SK-MEL-5 (cell line): Measurements from ENCODE around the gene BEST4. TPM values are rescaled to one million over a fixed set of nuclear protein-coding genes. Genes with fewer than 3 reads are reported as not detected.
"Not testable (repeated sequence)": the region's sequence is repeated elsewhere in the genome, so short reads cannot be mapped to it uniquely, and the experiment has no call there.

Experiments
- DNase-seq: peaks from one replicate; pipeline ENCODE4 v3.0.0-alpha.2; 2016; ENCODE audit warnings: low read depth, low spot score
- in situ Hi-C: cut with HindIII; loops from 2 replicates; pipeline ENCODE4 v1.10.0; 2016; ENCODE audit warnings: low sequenced_read_pairs, high pct_unique_total_duplicates, low pct_unique_long_range_greater_than_20kb
- total RNA-seq: library from RNA; depleted of rRNA; stranded (reverse); fragments of >200 nt; shearing (Covaris generic); gene quantifications from 2 replicates; pipeline ENCODE4 v1.2.3, GENCODE V29; 2014

Gene BEST4
- total RNA-seq, 1 experiment from 2014 or later, result not detected

DNA sequence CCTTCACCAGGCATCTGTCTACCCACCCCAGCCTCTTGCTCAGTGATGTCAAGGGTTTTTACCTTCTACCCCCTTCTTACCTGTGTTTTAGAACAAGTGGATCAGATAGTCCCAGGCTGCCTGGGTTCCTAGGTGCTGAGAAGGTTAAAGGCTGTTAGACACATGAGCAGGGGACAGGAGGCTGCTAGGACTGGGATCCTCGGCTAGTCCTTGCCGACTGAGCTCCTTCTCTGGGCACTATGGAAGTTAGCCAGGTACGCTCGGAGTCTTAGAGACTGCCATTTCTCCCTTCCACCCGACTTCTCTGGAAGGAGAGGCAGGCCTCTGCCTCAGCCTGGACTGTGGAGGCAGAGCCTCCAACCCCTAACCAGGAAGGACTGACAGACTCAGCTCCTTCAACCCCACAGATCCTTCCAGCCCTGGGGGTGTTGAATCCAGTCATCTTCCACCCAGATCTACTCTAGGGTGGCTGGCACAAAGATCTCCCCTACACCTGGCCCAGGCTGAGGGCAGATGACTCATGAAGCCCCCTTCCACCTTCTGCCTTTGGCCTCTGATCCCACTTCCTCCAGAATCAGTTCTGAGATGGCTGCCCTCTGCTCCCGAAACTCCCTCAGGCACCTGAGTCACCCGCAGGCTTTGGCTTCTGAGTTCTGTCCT, 18.9 kb upstream of the BEST4 start, which contains the start of gene DYNLT4:
TSS of gene DYNLT4 (minus strand) at position 648 of the 660 bp plus-strand sequence. CDS start 683 bp downstream, outside the sequence.
- in situ Hi-C loops, result no loop called here
- no peak for DNase-seq

GRCh38 chr1:44806025-44806703, 18.2 kb upstream of the BEST4 start:
- in situ Hi-C loops, result no loop called here
- no peak for DNase-seq

- in situ Hi-C loops, result no loop called here
- DNase-seq, result no peak
These were observed 17.5 kb upstream of the BEST4 start for GRCh38 chr1:44805311-44806024.

- no peak for DNase-seq
- in situ Hi-C loops, result no loop called here
These were observed 15.5 kb upstream of the BEST4 start for GRCh38 chr1:44803312-44804095.

DNA sequence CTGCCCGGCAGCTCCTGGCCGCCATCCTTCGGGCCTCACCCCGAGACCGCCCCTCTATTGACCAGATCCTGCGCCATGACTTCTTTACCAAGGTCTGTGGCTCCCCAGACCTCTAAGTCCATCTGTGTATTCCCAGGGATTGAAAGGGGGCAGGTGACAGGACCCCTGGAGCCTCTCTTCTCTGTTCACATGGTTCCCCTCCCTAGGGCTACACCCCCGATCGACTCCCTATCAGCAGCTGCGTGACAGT, 15.0 kb upstream of the BEST4 start:
- in situ Hi-C loops, result no loop called here
- DNase-seq, result no peak

GRCh38 chr1:44802306-44803061, 14.5 kb upstream of the BEST4 start:
- in situ Hi-C loops, result no loop called here
- DNase-seq, result no peak

- in situ Hi-C loops, result no loop called here
- DNase-seq, result no peak
These were observed 13.7 kb upstream of the BEST4 start for GRCh38 chr1:44801491-44802305.

GRCh38 chr1:44799770-44800584, 12.0 kb upstream of the BEST4 start, which contains the start of gene PLK3:
TSS of gene PLK3 (plus strand) at chr1:44800377. CDS start at chr1:44800464, 87 bp downstream.
- in situ Hi-C loops, result no loop called here
- peak; percentile 95 for DNase-seq

GRCh38 chr1:44798481-44799365, 10.8 kb upstream of the BEST4 start:
- DNase-seq, result no peak
- in situ Hi-C loops, result no loop called here

- in situ Hi-C loops, DNase-seq: not testable (repeated sequence)
These were observed 9.9 kb upstream of the BEST4 start for GRCh38 chr1:44797886-44798285.

DNA sequence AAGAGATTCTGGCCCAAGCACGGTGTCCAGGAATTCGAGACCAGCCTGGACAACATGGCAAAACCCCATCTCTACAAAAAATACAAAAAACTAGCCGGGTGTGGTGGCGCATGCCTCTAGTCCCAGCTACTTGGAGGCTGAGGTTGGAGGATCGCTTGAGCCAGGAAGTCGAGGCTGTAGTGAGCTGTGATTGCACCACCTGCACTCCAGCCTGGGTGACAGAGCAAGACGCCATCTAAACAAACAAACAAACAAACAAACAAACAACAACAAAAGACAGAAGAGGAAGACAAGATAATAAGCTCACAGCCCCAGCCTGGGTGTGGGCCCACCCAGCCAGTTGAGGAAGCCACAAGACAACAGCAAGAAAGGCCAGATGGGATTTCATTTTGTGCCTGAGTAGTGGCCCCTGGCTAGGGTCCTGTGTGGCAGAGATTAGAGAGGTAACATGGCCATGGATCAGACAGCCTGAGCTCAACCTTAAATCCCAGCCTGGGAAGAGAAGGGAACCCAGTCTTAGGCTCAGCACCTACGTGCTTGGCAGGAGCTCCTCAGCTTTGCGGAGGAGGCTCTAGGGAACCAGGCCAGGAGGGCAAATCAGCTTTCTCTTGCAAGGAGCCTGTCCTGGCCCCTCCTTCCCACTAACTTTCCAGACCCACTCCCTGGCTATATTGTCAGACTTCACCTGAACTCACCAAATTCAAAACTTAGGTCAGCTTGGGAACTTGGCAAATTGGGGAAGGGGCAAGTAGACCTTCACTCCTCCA, 4.9 kb upstream of the BEST4 start:
- in situ Hi-C loops, result no loop called here

DNA sequence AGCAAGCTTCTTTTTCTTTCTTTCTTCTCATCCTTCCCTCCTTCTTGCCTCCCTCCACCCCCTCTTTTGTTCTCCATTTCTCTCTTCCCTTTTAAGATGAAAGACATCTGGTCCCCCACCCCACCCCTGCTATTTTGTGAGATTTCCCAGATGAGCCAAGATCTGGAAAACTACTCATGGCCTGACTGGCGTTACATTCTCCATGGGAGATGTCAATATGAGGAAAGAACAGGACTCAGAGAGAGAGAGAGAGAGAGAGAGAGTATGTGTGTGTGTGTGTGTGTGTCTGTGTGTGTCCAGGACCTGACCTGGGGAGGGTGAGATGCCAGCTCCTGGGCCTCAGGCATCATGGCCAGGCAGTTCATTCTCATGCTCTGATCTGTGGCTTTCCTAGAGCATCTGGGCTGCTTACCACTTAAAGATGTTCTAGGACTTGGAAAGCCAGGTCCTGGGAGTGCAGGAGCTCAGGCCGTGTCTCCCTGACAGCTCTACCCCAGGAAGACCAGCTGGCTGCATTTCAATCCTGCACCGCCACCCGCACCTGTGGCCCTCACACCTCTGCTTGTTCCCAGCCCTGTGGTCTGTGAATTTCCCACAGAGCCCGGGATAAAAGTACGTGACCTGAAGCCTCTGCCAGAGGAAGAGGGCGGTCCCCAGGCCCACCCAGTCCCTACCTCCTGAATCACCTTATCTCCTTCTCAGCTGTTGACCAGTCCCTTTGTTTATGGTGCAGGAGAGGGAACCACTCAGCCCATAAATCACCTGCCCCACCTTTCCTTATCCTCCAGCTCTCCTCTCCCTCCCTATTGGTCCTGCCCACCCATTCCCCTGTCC, 3.2 kb upstream of the BEST4 start:
- in situ Hi-C loops, result no loop called here

More for the DNA sequence above, 4.9 kb upstream of the BEST4 start:
- no peak for DNase-seq

DNA sequence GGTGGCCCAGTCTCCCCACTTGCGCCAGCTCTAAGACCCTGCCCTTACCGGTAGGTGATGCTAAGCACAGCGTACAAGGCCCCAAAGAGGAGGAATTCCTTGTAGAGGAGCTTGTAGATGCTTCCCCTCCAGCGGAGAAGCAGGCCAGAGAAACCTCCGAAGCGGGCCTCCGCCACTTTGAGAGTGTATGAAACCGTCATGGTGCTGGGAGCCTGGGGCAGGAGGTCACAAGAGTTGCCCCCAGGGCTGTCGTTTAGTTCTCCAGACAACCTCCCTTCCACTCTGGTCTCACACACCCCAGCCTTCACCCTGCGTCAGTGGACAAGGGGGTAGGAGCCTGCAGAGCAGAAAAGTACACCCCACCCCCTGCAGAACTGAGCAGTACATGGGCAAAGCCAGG, 464 bp downstream of the BEST4 start:
- in situ Hi-C loops, result no loop called here

More for the DNA sequence above, 3.2 kb upstream of the BEST4 start:
- no peak for DNase-seq

More for the DNA sequence above, 464 bp downstream of the BEST4 start:
- no peak for DNase-seq
